ENCODE data around the gene PANK1.

DNA sequence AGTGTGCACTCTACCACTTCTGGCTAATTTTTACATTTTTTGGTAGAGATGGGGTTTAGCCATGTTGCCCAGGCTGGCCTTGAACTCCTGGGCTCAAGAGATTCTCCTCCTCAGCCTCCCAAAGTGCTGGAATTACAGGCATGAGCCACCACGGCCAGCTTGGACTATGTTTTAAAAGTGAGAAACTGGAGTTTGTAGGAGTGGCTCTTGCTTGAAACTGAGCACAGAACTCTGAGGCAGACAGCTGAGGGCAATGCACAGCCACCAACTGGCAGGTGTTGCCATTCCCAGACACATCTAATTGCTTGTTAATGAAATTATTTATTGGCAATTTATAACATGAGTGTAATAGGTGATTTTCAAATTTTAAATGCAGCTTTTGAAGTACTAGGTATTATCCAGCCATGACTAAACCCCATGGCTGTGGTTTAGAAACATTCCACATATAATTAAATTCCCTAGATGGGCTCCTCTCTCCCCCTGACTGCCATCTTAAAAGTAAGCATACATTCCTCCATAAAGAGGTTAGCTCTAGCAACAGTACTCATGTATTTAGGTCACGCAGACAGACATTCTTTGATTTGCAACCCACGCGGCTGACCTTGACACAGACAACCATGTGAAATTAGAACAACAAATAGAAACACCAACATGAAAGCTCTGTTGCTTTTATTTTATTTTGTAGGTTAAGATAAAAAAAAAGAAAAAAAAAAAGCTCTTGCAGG, 19.8 kb downstream of the PANK1 start:
- TF ChIP-seq POLR2A (IDR thresholded peaks at IDR 0.05), result no peak
- TF ChIP-seq, protein P1, sequence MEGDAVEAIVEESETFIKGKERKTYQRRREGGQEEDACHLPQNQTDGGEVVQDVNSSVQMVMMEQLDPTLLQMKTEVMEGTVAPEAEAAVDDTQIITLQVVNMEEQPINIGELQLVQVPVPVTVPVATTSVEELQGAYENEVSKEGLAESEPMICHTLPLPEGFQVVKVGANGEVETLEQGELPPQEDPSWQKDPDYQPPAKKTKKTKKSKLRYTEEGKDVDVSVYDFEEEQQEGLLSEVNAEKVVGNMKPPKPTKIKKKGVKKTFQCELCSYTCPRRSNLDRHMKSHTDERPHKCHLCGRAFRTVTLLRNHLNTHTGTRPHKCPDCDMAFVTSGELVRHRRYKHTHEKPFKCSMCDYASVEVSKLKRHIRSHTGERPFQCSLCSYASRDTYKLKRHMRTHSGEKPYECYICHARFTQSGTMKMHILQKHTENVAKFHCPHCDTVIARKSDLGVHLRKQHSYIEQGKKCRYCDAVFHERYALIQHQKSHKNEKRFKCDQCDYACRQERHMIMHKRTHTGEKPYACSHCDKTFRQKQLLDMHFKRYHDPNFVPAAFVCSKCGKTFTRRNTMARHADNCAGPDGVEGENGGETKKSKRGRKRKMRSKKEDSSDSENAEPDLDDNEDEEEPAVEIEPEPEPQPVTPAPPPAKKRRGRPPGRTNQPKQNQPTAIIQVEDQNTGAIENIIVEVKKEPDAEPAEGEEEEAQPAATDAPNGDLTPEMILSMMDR (IDR thresholded peaks at IDR 0.05), result no peak

Measured in tibial nerve (tissue), 3 donors.